Measurements from ENCODE around the gene CRHR1. TPM values are rescaled to one million over a fixed set of nuclear protein-coding genes. Genes with fewer than 3 reads are reported as not detected.

CRHR1 gene
- total RNA-seq, 1 donor from 2014 or later, result not detected

GRCh38 chr17:45851022-45851421, 66.9 kb downstream of the CRHR1 start:
- DNase-seq (ENCODE audit: low read depth), result no peak
- Histone ChIP-seq H3K36me3 (ENCODE audit: control insufficient read depth, insufficient read depth, low read length) (no peaks in the 10 kb centered on the region), H3K27me3 (ENCODE audit: control insufficient read depth, insufficient read depth, low read length) (peaks cover 6% of the 10 kb centered on the region), H3K4me3 (ENCODE audit: low read depth, low read length) (no peak overlapping the region)
- TF ChIP-seq, protein P1, sequence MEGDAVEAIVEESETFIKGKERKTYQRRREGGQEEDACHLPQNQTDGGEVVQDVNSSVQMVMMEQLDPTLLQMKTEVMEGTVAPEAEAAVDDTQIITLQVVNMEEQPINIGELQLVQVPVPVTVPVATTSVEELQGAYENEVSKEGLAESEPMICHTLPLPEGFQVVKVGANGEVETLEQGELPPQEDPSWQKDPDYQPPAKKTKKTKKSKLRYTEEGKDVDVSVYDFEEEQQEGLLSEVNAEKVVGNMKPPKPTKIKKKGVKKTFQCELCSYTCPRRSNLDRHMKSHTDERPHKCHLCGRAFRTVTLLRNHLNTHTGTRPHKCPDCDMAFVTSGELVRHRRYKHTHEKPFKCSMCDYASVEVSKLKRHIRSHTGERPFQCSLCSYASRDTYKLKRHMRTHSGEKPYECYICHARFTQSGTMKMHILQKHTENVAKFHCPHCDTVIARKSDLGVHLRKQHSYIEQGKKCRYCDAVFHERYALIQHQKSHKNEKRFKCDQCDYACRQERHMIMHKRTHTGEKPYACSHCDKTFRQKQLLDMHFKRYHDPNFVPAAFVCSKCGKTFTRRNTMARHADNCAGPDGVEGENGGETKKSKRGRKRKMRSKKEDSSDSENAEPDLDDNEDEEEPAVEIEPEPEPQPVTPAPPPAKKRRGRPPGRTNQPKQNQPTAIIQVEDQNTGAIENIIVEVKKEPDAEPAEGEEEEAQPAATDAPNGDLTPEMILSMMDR (IDR thresholded peaks at IDR 0.05; ENCODE audit: insufficient read depth, low read length, severe bottlenecking), result no peak
- FAIRE-seq, result peak; percentile 75

GRCh38 chr17:45851464-45851863, 67.3 kb downstream of the CRHR1 start:
- Histone ChIP-seq H3K36me3 (ENCODE audit: control insufficient read depth, insufficient read depth, low read length) (no peaks in the 10 kb centered on the region), H3K27me3 (ENCODE audit: control insufficient read depth, insufficient read depth, low read length) (peaks cover 6% of the 10 kb centered on the region), H3K4me3 (ENCODE audit: low read depth, low read length) (no peak overlapping the region)
- FAIRE-seq (no peak), DNase-seq (ENCODE audit: low read depth) (no peak)
- TF ChIP-seq, protein P1 (IDR thresholded peaks at IDR 0.05; ENCODE audit: insufficient read depth, low read length, severe bottlenecking), result no peak

DNA sequence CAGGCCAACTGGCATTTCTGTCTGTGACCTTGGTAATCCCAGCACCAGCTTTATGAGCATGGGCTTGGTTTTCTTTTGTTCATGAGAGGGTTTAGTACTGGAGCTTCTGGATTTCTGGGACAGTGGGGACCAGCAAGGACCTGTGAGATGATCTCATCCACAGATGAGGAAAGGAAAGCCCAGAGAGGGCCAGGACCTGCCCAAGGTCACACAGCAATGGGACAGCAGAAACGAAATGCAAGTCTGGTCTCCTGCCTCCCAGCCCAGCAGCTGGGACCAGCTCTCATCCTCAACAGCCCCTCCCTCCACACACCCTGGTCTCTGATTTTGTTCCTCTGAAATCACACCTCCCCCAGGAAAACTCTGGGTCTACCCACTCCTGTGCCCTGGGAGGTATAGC, 67.8 kb downstream of the CRHR1 start:
- no peak overlapping the region for H3K4me3 ChIP-seq (ENCODE audit: low read depth, low read length)
- FAIRE-seq (no peak), DNase-seq (ENCODE audit: low read depth) (no peak)
- no peaks in the 10 kb centered on the region for H3K36me3 ChIP-seq (ENCODE audit: control insufficient read depth, insufficient read depth, low read length)
- TF ChIP-seq, protein P1 (IDR thresholded peaks at IDR 0.05; ENCODE audit: insufficient read depth, low read length, severe bottlenecking), result no peak
- H3K27me3 ChIP-seq (ENCODE audit: control insufficient read depth, insufficient read depth, low read length), result peaks cover 6% of the 10 kb centered on the region

- H3K4me3 ChIP-seq (ENCODE audit: low read depth, low read length), result no peak overlapping the region
- TF ChIP-seq, protein P1 (IDR thresholded peaks at IDR 0.05; ENCODE audit: insufficient read depth, low read length, severe bottlenecking), result peak; percentile 70
- peaks cover 4% of the 10 kb centered on the region for H3K27me3 ChIP-seq (ENCODE audit: control insufficient read depth, insufficient read depth, low read length)
- no peaks in the 10 kb centered on the region for H3K36me3 ChIP-seq (ENCODE audit: control insufficient read depth, insufficient read depth, low read length)
- FAIRE-seq (no peak), DNase-seq (ENCODE audit: low read depth) (peak; percentile 41)
These were observed 68.6 kb downstream of the CRHR1 start for GRCh38 chr17:45852535-45853297.

GRCh38 chr17:45854209-45854608, 70.1 kb downstream of the CRHR1 start:
- no peak overlapping the region for H3K4me3 ChIP-seq (ENCODE audit: low read depth, low read length)
- peaks cover 4% of the 10 kb centered on the region for H3K27me3 ChIP-seq (ENCODE audit: control insufficient read depth, insufficient read depth, low read length)
- no peaks in the 10 kb centered on the region for H3K36me3 ChIP-seq (ENCODE audit: control insufficient read depth, insufficient read depth, low read length)
- TF ChIP-seq, protein P1 (IDR thresholded peaks at IDR 0.05; ENCODE audit: insufficient read depth, low read length, severe bottlenecking), result no peak
- FAIRE-seq (no peak), DNase-seq (ENCODE audit: low read depth) (no peak)

Data from bronchial epithelial cell (primary cell).